GM19468 (cell line): ENCODE results near the gene DPH2.
A peak's percentile ranks its signal among the peaks of the same experiment; 100 is the strongest.

Experiments used
- ATAC-seq: cut with Tn5 transposase; IDR thresholded peaks from one replicate; pipeline ENCODE4 v1.9.1; 2021; ENCODE audit warnings: mild to moderate bottlenecking, moderate library complexity, moderate number of reproducible peaks; ENCODE audit not compliant: unreplicated experiment; ENCODE audit errors: extremely low read depth

Gene DPH2

DNA sequence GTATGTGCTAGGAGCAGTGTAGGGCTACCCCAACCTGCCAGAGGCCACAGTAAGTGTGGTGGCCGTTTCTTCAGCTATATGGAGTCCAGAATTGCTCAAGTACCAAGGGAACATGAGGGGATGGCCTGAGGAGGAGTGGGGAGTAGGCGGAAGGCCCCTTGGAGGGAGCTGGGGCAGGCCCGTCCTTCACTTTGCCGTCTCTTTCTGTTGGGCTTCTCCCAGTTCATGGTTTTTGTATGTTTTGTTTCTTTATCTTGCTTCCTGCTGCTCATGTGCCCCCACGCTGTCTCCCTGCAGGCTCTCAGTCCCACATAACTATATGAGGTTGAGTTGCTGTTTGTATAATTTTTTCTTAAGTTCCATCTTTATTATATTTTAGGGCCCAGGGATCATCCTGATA lies 5.9 kb upstream of the DPH2 start:
- ATAC-seq, result no peak

- no peak for ATAC-seq
Measured at GRCh38 chr1:43965316-43965715, 4.5 kb upstream of the DPH2 start.

- no peak for ATAC-seq
Measured at GRCh38 chr1:43968348-43968948, 1.4 kb upstream of the DPH2 start.

DNA sequence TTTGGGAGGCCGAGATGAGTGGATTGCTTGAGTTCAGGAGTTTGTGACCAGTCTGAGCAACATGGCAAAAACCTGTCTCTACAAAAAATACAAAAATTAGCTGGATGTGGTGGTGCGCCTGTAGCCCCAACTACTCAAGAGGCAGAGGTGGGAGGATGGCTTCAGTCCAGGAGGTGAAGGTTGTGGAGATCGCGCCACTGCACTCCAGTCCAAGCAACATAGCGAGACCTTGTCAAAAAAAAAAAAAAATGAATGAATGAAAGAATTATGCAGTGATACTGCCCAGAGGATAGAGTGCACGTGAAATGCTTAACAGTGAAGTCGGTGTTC lies 429 bp upstream of the DPH2 start:
- no peak for ATAC-seq

GRCh38 chr1:43970502-43970901 lies 692 bp downstream of the DPH2 start:
- ATAC-seq, result no peak

- ATAC-seq, result no peak
Measured at GRCh38 chr1:43970911-43971310, 1.1 kb downstream of the DPH2 start.

- ATAC-seq, result no peak
Measured at GRCh38 chr1:43971336-43971980, 1.6 kb downstream of the DPH2 start.

DNA sequence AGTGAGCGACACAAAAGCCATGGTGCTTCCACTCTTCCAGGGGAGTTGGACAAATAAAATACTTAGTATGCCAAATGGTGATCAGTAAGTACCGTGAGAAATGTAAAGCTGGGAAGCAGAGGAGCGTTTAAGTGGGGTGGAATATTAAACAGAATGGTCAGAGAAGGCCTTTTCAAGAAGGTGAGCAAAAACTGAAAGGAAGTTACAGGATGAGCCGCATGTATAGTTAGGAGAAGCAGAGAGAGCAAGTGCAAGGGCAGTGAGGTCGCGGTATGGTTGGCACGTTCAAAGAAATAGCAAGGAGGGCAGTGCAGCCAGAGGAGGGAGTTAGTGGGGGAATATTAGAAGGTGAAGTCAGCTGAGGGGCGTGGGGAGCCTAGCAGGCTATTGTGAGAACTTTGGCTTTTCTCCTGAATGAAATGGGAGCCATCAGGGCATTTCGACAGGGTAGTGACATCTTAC lies 4.2 kb downstream of the DPH2 start:
- ATAC-seq, result no peak

DNA sequence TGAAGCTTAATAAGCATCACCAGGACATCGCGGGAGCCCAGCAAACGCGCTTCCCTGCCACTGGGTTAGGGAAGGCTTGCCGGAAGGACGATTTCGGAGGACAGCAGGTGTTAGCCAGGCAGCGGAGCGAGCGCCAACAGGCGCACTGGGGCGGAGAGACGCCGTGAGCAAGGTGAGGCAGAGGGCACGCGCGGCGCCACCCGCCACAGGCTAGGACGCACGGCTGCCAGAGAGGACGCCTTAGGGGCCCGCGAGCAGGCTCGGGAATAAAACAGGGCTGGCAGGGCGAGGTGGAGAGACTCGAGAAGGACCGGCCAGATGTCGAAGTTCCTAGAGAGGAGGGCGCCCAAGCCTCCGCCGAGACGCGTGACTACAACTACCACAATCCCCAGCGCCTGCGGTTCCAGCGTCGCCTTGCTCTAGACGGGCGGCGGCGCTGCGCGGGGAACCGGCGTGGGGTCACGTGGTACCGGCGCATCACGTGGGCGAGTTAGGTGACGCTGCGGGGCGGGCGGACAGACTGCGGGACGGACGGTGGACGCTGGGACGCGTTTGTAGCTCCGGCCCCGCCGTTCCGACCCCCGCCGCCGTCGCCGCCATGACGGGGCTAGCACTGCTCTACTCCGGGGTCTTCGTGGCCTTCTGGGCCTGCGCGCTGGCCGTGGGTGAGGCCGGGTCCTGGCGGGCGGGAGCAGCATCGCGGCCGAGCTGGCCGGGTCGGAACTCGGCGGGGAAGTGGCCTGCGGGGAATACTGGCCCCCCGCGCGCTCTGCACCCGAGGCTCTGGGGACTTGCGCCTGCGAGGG lies 4.8 kb downstream of the DPH2 start, which contains the start of gene ATP6V0B:
ATP6V0B (plus strand) TSS at position 518 of the 806 bp plus-strand sequence; CDS start at position 599, 81 bp downstream.
- ATAC-seq, result peak; percentile 51

- no peak for ATAC-seq
Measured at GRCh38 chr1:43975249-43975961, 5.6 kb downstream of the DPH2 start.

GRCh38 chr1:43976045-43976444 lies 6.2 kb downstream of the DPH2 start:
- no peak for ATAC-seq

DNA sequence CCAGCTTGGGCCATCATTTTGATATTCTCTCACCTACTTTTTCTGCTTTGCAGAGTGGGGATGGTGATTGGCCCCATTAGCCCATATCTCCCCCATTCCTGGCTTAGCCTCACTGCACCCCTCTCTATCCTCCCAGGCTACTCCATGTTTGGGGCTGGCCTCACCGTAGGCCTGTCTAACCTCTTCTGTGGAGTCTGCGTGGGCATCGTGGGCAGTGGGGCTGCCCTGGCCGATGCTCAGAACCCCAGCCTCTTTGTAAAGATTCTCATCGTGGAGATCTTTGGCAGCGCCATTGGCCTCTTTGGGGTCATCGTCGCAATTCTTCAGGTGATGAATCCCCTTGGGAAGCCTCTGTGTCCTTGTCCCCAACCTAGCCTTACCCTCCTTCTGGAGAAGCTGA lies 7.1 kb downstream of the DPH2 start:
- ATAC-seq, result no peak

GRCh38 chr1:43977376-43978263 lies 7.8 kb downstream of the DPH2 start:
- ATAC-seq, result no peak

DNA sequence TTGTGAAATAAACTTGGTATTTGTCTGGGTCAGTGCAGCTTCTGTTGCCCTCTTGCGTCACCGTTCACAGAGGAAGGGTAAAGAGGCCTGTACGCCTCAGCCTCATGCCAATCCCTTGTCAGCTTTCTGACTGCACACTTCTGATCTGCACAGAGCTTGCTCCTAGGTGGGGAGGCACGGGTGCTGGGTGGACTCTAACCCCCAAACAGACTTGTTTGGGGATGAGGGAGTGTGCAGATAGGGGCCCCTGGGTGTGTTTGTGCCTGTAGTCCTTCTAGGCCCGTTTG lies 8.4 kb downstream of the DPH2 start:
- ATAC-seq, result no peak

DNA sequence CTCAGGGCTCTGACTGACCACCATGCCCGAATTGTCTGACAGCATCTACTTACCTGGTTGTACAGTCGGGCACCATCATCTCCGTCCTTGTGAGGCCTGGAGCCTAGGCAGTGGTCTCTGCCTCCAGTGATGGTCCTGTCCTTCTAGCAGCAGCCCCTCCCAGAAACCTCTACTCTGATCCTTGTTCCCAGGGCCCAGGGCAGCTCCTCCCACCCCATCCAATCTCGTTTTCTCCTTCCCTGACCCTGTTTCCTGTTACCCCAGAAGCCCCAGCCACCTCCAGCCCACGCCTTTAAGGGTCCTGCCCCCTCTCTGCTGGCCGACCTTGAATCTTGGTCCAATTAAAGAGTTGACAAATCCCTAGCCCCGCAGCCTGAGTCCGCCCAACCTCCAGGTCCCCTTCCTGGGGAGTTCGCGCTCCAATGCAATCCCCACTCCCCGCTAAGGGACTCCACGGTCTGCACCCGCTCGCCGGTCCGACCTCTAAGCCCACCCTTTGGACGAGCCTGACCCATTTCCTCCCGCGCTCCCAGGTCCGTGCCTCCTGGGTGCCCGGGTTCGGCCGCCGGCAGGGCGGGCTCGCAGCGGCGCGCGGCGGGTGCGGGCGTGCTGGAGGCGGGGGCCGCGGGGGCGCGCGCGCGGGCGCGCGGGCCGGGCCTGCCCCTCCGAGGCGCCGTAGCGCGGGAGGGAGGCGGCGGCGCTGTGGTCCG lies 8.9 kb downstream of the DPH2 start, which contains the start of gene B4GALT2:
B4GALT2 (plus strand) TSS at position 660 of the 710 bp plus-strand sequence. CDS start 1,951 bp downstream, outside the sequence.
- ATAC-seq, result no peak

GRCh38 chr1:43979261-43979527 lies 9.4 kb downstream of the DPH2 start:
- no peak for ATAC-seq

- ATAC-seq, result no peak
Measured at GRCh38 chr1:43979528-43980254, 9.9 kb downstream of the DPH2 start.

- no peak for ATAC-seq
Measured at GRCh38 chr1:43980255-43981134, 10.7 kb downstream of the DPH2 start.
